HCT116 (cell line): ENCODE data around the gene PSORS1C1. TPM values are rescaled to one million over a fixed set of nuclear protein-coding genes. Genes with fewer than 3 reads are reported as not detected.
"Not testable (repeated sequence)": the region's sequence is repeated elsewhere in the genome, so short reads cannot be mapped to it uniquely, and the experiment has no call there.

Experiments used
- ATAC-seq: fragments of 200-7000 bp; cut with Tn5 transposase; 2 replicates; pipeline ENCODE4 v1.9.1; 2020; ENCODE audit warnings: mild to moderate bottlenecking, moderate library complexity
- BruUV-seq: library from RNA; stranded (reverse); fragments of 400-500 nt; replicated peaks from 2 replicates; lab custom pipeline; 2021; lab: Mats Ljungman, UMichigan
- CTCF ChIA-PET: fragments of 300-600 bp; sonication (Branson Sonifier 250); formaldehyde crosslinking; loops from one replicate; lab custom pipeline; 2021; ENCODE audit warnings: antibody characterized with exemption; lab: Charles Lee
- POLR2A ChIA-PET: fragments of 300-600, 350-600 bp; sonication (Branson Sonifier 250); formaldehyde crosslinking; loops from one replicate; lab custom pipeline; 2021; ENCODE audit warnings: antibody characterized with exemption; lab: Charles Lee
- RAD21 ChIA-PET, 2 experiments: fragments of 300-600 bp; sonication (Branson Sonifier 250); formaldehyde crosslinking; loops; one replicate each; lab custom pipeline; 2023; ENCODE audit warnings: low total read pairs in 2 of 2; ENCODE audit not compliant: uncharacterized antibody in 2 of 2, unreplicated experiment in 2 of 2, low non-redundant PET in 1 of 2; lab: Charles Lee
- DNase-seq: peaks from one replicate; pipeline ENCODE4 v3.0.0-alpha.2; 2010; ENCODE audit warnings: low read depth, low spot score
- H2AFZ ChIP-seq: fragments of 200-600 bp; shearing (Covaris generic), sonication (generic); 2 replicates; pipeline ENCODE4 v1.6.1; 2017; ENCODE audit warnings: low read depth, mixed run types, mixed read lengths, antibody characterized with exemption, low read length; ENCODE audit not compliant: poor library complexity, severe bottlenecking
- H3K27ac ChIP-seq: 2 replicates; pipeline ENCODE4 v1.5.1; 2012; ENCODE audit warnings: low read depth, low read length
- H3K27me3 ChIP-seq: fragments of 200-600 bp; sonication (generic); 2 replicates; pipeline ENCODE4 v1.6.1; 2016; ENCODE audit warnings: mixed run types, low read length, mixed read lengths; ENCODE audit not compliant: insufficient read depth
- H3K36me3 ChIP-seq, 2 experiments: fragments of 200-500 bp in 1 of 2; fragments of 200-600 bp in 1 of 2; sonication (Bioruptor generic) in 1 of 2; sonication (generic) in 1 of 2; 2 replicates each; pipeline versions ENCODE4 v1.5.1 to v1.6.1; 2014 to 2016; ENCODE audit warnings: low read length in 2 of 2, inconsistent platforms in 1 of 2, mixed read lengths in 1 of 2, mixed run types in 1 of 2; ENCODE audit not compliant: insufficient read depth in 2 of 2, control insufficient read depth in 1 of 2
- H3K4me1 ChIP-seq, 2 experiments: fragments of 200-600 bp in 1 of 2; sonication (generic) in 1 of 2; 2 replicates each; pipeline versions ENCODE4 v1.5.1 to v1.6.1; 2012 to 2017; ENCODE audit warnings: low read length in 2 of 2, inconsistent platforms in 1 of 2, mild to moderate bottlenecking in 1 of 2, mixed read lengths in 1 of 2, mixed run types in 1 of 2, moderate library complexity in 1 of 2; ENCODE audit not compliant: insufficient read depth in 2 of 2, control insufficient read depth in 1 of 2
- H3K4me2 ChIP-seq: fragments of 200-600 bp; sonication (generic); 2 replicates; pipeline ENCODE4 v1.6.1; 2017; ENCODE audit warnings: mixed run types, low read length, mixed read lengths
- H3K4me3 ChIP-seq, 2 experiments: fragments of 200-600 bp in 1 of 2; sonication (generic) in 1 of 2; replicated peaks in 1 of 2; 2 replicates each; pipeline ENCODE4 v1.5.1; 2011 to 2016; ENCODE audit warnings: low read length in 2 of 2, control low read depth in 1 of 2, low read depth in 1 of 2, mild to moderate bottlenecking in 1 of 2, mixed read lengths in 1 of 2, mixed run types in 1 of 2
- H3K79me2 ChIP-seq: fragments of 200-600 bp; sonication (generic); 2 replicates; pipeline ENCODE4 v1.6.1; 2017; ENCODE audit warnings: mild to moderate bottlenecking, mixed run types, low read length, moderate library complexity, mixed read lengths; ENCODE audit not compliant: insufficient read depth
- H3K9ac ChIP-seq: fragments of 200-600 bp; sonication (generic); 2 replicates; pipeline ENCODE4 v1.6.1; 2016; ENCODE audit warnings: low read length, mixed read lengths
- H3K9me2 ChIP-seq: fragments of 200-600 bp; sonication (generic), shearing (Covaris generic); 2 replicates; pipeline ENCODE4 v1.6.1; 2017; ENCODE audit warnings: mixed run types, mild to moderate bottlenecking, moderate library complexity; ENCODE audit not compliant: insufficient read depth
- H3K9me3 ChIP-seq, 2 experiments: fragments of 200-500 bp in 1 of 2; fragments of 200-600 bp in 1 of 2; sonication (Bioruptor generic) in 1 of 2; sonication (generic) in 1 of 2; 2 replicates each; pipeline ENCODE4 v1.6.1; 2014 to 2017; ENCODE audit warnings: low read length in 2 of 2, mixed read lengths in 2 of 2, inconsistent platforms in 1 of 2, low read depth in 1 of 2, mild to moderate bottlenecking in 1 of 2, mixed run types in 1 of 2, moderate library complexity in 1 of 2; ENCODE audit not compliant: control insufficient read depth in 1 of 2, insufficient read depth in 1 of 2
- H4K20me1 ChIP-seq: fragments of 200-600 bp; sonication (generic), shearing (Covaris generic); 2 replicates; pipeline ENCODE4 v1.6.1; 2017; ENCODE audit warnings: mixed run types, mild to moderate bottlenecking, moderate library complexity; ENCODE audit not compliant: insufficient read depth
- EGR1 ChIP-seq: IDR thresholded peaks from 2 replicates; pipeline ENCODE4 v1.6.1; 2012; ENCODE audit warnings: low read depth
- EZH2phosphoT487 ChIP-seq: fragments of 200-600 bp; IDR thresholded peaks from 2 replicates; pipeline ENCODE4 v1.6.1; 2018; ENCODE audit warnings: antibody characterized with exemption, borderline replicate concordance
- REST ChIP-seq: IDR thresholded peaks from 2 replicates; pipeline ENCODE4 v1.6.1; 2012; ENCODE audit warnings: low read depth
- intact Hi-C: fragments of 100-400 bp; cut with micrococcal nuclease; formaldehyde crosslinking; loops from 2 replicates; pipeline ENCODE4 v1.10.0; 2022
- total RNA-seq: library from RNA; stranded (reverse); gene quantifications from one replicate; pipeline ENCODE4 v1.2.1, GENCODE V29; 2021; ENCODE audit not compliant: unreplicated experiment

Gene PSORS1C1
- total RNA-seq, 1 experiment from 2014 or later, result 9.8 TPM

GRCh38 chr6:31169123-31169857 lies 54.7 kb downstream of the PSORS1C1 start (continued):
- TF ChIP-seq REST (no peak), EGR1 (no peak), EZH2phosphoT487 (no peak)
- TF ChIP-seq, all 23 proteins: peak for 0

GRCh38 chr6:31169858-31170599 lies 55.4 kb downstream of the PSORS1C1 start:
- H3K27me3 ChIP-seq, H2AFZ ChIP-seq, BruUV-seq, CTCF ChIA-PET, H3K79me2 ChIP-seq, H4K20me1 ChIP-seq, intact Hi-C loops, RAD21 ChIA-PET, H3K27ac ChIP-seq, H3K9me2 ChIP-seq, H3K9me3 ChIP-seq, H3K36me3 ChIP-seq, POLR2A ChIA-PET, ATAC-seq, H3K4me3 ChIP-seq, H3K9ac ChIP-seq, H3K4me2 ChIP-seq, DNase-seq: not testable (repeated sequence)
- H3K4me1 ChIP-seq, result peaks cover 3 to 15% of the 10 kb centered on the region in 2 experiments
